Measurements from ENCODE around the gene UTS2R.
"Not testable (repeated sequence)": the region's sequence is repeated elsewhere in the genome, so short reads cannot be mapped to it uniquely, and the experiment has no call there.

UTS2R gene

DNA sequence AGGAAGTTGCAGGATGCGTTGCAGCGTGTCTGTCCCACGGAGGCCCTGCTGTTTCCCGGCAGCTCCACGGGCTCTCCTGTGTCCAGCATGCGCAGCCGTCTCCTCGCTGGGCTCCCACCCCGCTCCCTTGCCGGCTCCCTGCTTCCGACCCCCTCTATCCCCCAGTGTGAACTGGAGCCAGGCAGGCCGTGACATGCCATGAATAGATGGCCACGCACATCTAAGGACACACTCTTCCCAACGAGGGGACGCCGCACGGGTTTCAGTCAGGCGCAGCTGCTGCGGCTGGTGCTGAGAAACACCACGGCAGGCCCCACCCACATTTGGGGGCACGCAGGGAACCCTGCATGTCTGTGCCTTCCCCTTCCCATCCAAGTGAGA, 37.4 kb downstream of the UTS2R start:
- Histone ChIP-seq H3K27me3 (ENCODE audit: insufficient read depth, poor library complexity, severe bottlenecking) (no peaks in the 10 kb centered on the region), H3K4me3 (replicated peaks; ENCODE audit: insufficient read depth, low read length) (no peak overlapping the region), H3K27ac (replicated peaks) (no peak overlapping the region)
- TF ChIP-seq, protein P1, sequence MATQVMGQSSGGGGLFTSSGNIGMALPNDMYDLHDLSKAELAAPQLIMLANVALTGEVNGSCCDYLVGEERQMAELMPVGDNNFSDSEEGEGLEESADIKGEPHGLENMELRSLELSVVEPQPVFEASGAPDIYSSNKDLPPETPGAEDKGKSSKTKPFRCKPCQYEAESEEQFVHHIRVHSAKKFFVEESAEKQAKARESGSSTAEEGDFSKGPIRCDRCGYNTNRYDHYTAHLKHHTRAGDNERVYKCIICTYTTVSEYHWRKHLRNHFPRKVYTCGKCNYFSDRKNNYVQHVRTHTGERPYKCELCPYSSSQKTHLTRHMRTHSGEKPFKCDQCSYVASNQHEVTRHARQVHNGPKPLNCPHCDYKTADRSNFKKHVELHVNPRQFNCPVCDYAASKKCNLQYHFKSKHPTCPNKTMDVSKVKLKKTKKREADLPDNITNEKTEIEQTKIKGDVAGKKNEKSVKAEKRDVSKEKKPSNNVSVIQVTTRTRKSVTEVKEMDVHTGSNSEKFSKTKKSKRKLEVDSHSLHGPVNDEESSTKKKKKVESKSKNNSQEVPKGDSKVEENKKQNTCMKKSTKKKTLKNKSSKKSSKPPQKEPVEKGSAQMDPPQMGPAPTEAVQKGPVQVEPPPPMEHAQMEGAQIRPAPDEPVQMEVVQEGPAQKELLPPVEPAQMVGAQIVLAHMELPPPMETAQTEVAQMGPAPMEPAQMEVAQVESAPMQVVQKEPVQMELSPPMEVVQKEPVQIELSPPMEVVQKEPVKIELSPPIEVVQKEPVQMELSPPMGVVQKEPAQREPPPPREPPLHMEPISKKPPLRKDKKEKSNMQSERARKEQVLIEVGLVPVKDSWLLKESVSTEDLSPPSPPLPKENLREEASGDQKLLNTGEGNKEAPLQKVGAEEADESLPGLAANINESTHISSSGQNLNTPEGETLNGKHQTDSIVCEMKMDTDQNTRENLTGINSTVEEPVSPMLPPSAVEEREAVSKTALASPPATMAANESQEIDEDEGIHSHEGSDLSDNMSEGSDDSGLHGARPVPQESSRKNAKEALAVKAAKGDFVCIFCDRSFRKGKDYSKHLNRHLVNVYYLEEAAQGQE (IDR thresholded peaks at IDR 0.05; ENCODE audit: insufficient replicate concordance, low read depth) = no peak
- TF ChIP-seq, protein P2, sequence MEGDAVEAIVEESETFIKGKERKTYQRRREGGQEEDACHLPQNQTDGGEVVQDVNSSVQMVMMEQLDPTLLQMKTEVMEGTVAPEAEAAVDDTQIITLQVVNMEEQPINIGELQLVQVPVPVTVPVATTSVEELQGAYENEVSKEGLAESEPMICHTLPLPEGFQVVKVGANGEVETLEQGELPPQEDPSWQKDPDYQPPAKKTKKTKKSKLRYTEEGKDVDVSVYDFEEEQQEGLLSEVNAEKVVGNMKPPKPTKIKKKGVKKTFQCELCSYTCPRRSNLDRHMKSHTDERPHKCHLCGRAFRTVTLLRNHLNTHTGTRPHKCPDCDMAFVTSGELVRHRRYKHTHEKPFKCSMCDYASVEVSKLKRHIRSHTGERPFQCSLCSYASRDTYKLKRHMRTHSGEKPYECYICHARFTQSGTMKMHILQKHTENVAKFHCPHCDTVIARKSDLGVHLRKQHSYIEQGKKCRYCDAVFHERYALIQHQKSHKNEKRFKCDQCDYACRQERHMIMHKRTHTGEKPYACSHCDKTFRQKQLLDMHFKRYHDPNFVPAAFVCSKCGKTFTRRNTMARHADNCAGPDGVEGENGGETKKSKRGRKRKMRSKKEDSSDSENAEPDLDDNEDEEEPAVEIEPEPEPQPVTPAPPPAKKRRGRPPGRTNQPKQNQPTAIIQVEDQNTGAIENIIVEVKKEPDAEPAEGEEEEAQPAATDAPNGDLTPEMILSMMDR (IDR thresholded peaks at IDR 0.05; ENCODE audit: insufficient read depth, low read length) = no peak
- no peak for TF ChIP-seq POLR2AphosphoS5 (IDR thresholded peaks at IDR 0.05; ENCODE audit: low read depth)
- TF ChIP-seq GABPA (IDR thresholded peaks at IDR 0.05; ENCODE audit: low read depth) = no peak
- TF ChIP-seq SPI1 (IDR thresholded peaks at IDR 0.05; ENCODE audit: borderline replicate concordance, low read depth) = no peak
- no peak for DNase-seq (ENCODE audit: low read depth in 1 of 2, low spot score in 1 of 2)

- DNase-seq (ENCODE audit: low read depth in 1 of 2, low spot score in 1 of 2) = no peak
- Histone ChIP-seq H3K27me3 (ENCODE audit: insufficient read depth, poor library complexity, severe bottlenecking) (no peaks in the 10 kb centered on the region), H3K27ac (replicated peaks) (no peak overlapping the region), H3K4me3 (replicated peaks; ENCODE audit: insufficient read depth, low read length) (no peak overlapping the region)
- no peak for TF ChIP-seq GABPA (IDR thresholded peaks at IDR 0.05; ENCODE audit: low read depth)
- TF ChIP-seq, protein P1 (IDR thresholded peaks at IDR 0.05; ENCODE audit: insufficient replicate concordance, low read depth) = no peak
- TF ChIP-seq SPI1 (IDR thresholded peaks at IDR 0.05; ENCODE audit: borderline replicate concordance, low read depth) = no peak
- no peak for TF ChIP-seq POLR2AphosphoS5 (IDR thresholded peaks at IDR 0.05; ENCODE audit: low read depth)
- TF ChIP-seq, protein P2 (IDR thresholded peaks at IDR 0.05; ENCODE audit: insufficient read depth, low read length) = no peak
Observed at GRCh38 chr17:82410014-82410716, 38.6 kb downstream of the UTS2R start.

GRCh38 chr17:82411396-82412053, 40.0 kb downstream of the UTS2R start:
- Histone ChIP-seq H3K27ac (replicated peaks) (no peak overlapping the region), H3K27me3 (ENCODE audit: insufficient read depth, poor library complexity, severe bottlenecking) (no peaks in the 10 kb centered on the region), H3K4me3 (replicated peaks; ENCODE audit: insufficient read depth, low read length) (no peak overlapping the region)
- TF ChIP-seq GABPA (IDR thresholded peaks at IDR 0.05; ENCODE audit: low read depth) (no peak), POLR2AphosphoS5 (IDR thresholded peaks at IDR 0.05; ENCODE audit: low read depth) (no peak), SPI1 (IDR thresholded peaks at IDR 0.05; ENCODE audit: borderline replicate concordance, low read depth) (no peak)
- TF ChIP-seq, protein P1 (IDR thresholded peaks at IDR 0.05; ENCODE audit: insufficient replicate concordance, low read depth) = no peak
- TF ChIP-seq, protein P2 (IDR thresholded peaks at IDR 0.05; ENCODE audit: insufficient read depth, low read length) = no peak
- DNase-seq (ENCODE audit: low read depth in 1 of 2, low spot score in 1 of 2) = no peak

- not testable (repeated sequence) for H3K4me3 ChIP-seq (replicated peaks; ENCODE audit: insufficient read depth, low read length); H3K27me3 ChIP-seq (ENCODE audit: insufficient read depth, poor library complexity, severe bottlenecking); H3K27ac ChIP-seq (replicated peaks); DNase-seq (ENCODE audit: low read depth in 1 of 2, low spot score in 1 of 2)
Observed at GRCh38 chr17:82412081-82412480, 40.5 kb downstream of the UTS2R start.

Measured in HL-60 (cell line).